ENCODE measurements around the gene MRGPRD.
"Not testable (repeated sequence)": the region's sequence is repeated elsewhere in the genome, so short reads cannot be mapped to it uniquely, and the experiment has no call there.

Gene MRGPRD

DNA sequence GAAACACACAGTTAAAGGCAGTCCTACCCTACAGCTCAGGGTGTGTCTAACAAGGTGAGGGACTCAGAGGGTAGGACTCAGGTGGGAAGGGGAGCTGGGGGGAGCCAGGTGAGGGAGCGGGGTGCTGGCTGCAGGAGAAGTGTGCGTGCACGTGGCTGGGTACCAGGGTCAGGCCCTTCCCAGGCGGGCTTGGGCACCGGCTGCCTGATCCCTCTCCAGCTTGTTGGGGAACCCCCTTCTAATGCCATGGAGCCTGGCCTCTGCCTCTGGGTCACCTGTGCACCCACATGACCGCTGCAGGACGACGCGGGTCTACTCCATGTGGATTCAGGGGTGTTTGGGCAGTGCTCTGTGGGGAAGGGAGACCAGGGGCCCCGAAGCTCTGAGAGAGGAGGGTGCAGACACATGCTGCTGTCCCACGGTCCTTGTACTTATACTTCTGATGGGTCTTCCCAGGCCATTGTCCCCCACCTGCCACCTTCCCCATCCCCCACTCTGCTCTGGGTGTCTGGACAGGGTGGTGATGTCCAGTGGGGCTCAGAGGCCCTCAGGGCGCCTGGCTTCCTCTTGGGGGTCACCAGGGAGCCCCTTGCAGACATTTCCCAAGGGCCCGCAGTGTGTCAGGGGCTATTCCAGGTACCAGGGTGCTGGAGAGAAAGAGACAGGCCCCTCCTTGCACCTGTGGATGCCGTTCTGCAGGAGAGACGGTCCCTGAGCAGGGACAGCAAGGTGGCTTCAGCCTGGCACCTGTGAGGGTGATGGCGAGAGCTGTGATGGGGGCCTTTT lies 10.4 kb upstream of the MRGPRD start:
- no peak for DNase-seq

GRCh38 chr11:68989936-68990606 lies 9.3 kb upstream of the MRGPRD start:
- DNase-seq, result no peak

GRCh38 chr11:68988491-68988890 lies 7.7 kb upstream of the MRGPRD start:
- DNase-seq, result no peak

DNA sequence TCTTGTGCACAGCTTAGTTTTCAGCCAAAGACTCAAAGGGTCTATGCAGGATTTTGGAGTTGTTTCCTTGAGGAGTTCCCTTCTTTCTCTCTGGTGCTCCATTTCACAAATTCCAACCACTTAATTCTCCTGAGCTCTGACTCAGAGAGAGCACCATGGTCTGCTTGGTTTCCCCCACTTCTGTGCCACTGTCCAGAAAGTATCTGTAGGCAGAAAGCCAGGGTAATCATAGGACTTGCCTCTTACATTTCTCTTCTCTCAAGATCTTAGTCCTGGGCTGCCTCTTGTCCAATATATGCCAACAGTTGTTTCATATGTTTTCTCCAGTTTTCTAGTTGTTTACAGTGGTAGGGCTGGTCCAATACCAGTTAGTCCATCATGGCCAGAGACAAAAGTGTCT lies 6.4 kb upstream of the MRGPRD start:
- no peak for DNase-seq

DNA sequence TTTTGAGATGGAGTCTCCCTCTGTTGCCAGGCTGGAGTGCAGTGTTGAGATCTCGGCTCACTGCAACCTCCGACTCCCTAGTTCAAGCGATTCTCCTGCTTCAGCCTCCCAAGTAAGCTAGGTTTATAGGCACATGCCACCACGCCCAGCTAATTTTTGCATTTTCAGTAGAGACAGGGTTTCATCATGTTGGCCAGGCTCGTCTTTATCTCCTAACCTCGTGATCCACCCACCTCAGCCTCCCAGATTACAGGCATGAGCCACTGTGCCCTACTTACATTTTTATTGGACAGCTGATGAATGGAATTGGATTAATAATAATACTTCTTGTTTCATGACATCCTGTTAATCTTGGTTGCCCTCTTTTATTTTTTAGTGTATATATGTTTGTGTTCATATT lies 3.0 kb upstream of the MRGPRD start:
- no peak for DNase-seq

DNA sequence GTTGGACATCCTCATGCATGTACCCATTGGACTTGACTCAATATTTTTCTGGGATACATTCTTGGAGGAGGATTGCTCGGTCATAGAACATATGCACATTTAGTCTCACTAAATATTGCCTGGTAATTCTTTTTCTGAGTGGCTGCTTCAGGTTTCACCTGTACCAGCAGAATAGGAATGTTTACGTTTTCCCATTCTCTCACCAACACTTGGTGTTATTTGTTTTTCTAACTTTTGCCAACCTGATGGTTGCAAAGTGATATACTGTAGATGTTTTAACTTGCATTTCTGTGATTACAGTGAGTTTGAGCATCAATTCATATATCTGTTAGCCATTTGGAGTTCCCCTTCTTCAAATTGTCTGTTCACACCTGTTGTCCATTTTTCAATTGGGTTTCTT lies 1.3 kb upstream of the MRGPRD start:
- no peak for DNase-seq

GRCh38 chr11:68979931-68980775 lies 633 bp downstream of the MRGPRD start:
- DNase-seq, result no peak

DNA sequence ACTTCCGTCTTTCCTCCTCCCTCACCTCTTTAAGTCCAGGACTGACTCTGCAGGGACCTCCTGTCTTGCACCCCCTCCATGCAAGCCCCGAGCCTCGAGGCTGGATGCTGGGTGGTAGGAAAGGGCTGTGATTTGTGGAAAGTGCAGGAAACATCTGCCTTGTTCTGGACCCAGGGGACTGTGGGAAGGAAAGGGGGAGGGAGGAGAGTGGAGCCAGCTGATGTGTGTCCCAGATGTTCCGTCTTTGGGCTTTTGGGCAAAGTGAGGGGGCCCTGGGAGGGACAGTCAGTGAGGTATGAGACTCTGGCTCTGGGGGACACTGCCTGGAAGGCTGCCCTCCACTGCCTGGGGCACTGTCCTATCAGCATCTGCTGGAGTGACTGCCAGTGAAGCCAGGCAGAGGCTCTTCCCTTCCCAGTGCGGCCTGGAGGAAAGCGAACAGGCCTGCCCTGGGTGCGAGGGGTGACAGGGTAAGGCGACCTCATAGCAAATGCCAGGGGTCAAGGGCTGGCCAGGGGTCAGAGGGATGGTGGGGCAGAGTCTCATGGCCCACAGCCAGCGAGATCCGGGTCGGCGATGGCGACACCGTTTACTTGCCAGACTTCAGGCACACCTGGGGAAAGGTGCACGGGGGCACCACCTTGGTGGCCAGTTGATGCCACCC lies 1.7 kb downstream of the MRGPRD start:
- DNase-seq, result no peak

DNA sequence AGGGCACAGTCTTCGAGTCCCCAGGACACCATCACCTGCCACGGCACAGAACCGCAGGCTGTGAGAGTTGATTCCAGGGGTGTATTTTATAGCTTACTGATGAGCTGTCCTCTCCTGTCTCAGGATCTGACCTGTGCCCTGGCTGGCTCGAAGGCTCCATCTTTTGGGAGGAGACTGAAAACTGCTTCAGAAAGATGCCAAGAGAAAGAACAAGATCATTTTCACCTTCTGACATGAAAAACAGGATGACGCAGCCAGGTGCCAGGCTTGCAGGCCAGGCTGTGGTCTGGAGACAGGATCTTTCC lies 2.2 kb downstream of the MRGPRD start:
- no peak for DNase-seq

DNA sequence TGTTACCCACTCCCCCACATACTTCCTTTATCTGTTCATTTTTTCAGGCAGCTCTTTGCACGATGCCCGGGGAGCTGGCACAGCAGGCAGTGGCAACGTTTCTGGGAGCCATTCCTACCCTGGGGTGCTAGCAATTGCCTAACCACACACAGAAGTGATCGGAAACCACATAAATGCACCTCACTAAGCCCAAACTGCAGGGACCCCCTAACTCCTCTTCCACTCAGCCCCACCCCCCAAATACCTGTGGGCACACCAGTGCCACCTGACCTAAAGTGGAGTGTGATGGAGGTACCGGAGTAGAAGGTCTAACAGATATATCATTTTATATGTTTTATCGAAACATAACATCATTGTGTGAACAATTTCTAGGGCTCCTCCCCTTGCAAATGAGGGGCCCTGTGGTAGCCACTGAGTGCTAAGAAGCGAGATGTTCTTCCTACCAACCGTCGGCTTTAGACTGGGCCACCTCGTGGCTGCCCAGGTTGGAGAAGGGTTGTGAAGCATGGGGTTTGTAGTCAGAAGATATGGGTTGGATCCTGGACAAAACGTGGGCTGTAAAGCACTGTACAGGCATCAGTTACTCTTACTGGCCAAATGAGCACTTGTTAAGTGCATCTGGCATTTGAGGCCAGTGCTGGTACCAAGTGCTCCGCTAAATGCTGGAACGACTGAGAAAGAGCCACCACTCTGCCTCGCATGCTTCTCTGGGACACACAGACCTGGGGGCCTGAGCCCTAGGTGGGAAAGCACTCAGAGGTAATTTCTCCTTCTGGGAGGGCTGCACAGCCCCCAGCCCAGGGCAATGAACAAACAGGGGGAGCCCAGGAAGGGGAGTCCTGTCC lies 2.8 kb downstream of the MRGPRD start:
- no peak for DNase-seq

- no peak for DNase-seq
Observed at GRCh38 chr11:68976563-68976962, 4.2 kb downstream of the MRGPRD start.

GRCh38 chr11:68976095-68976494 lies 4.7 kb downstream of the MRGPRD start:
- no peak for DNase-seq

DNA sequence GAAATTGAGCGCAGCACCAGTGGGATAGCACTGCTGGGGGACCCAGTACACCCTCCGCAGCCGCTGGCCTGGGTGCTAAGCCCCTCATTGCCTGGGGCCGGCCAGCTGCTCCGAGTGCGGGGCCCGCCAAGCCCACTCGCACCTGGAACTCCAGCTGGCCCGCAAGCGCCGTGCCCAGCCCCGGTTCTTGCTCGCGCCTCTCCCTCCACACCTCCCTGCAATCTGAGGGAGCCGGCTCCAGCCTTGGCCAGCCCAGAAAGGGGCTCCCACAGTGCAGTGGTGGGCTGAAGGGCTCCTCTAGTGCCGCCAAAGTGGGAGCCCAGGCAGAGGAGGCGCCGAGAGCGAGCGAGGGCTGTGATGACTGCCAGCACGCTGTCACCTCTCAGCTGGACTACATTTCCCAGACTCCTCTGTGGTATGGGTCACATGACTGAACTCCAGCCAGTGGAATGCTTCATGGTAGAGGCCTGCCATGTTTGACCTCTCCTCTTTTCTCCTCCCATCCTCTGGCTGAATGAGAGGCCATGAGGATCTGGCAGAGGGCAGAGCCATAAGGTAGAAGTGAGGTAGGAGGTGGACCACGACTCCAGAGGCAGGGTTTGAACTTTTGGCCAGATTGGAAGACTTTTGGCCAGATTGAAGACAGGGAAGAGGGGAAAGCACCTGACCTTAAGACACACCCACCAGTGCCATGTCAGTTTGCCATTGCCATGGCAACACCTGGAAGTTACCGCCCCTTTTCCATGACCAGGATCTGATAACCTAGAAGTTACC lies 6.2 kb downstream of the MRGPRD start:
- DNase-seq, result no peak

DNA sequence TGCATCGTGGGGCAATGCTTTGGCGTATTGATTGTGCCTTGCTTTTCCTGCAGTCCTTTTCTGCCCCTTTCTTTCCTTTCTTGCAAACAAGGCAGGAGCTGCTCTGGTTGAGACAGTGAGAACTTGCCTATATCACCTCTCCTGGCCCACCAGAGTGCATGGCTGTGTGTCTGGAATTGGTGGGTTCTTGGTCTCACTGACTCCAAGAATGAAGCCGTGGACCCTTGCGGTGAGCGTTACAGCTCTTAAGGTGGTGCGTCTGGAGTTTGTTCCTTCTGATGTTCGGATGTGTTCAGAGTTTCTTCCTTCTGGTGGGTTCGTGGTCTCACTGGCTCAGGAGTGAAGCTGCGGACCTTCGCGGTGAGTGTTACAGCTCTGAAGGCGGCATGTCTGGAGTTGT lies 7.1 kb downstream of the MRGPRD start:
- DNase-seq, result not testable (repeated sequence)

- DNase-seq, result no peak
Observed at GRCh38 chr11:68973219-68973618, 7.6 kb downstream of the MRGPRD start.

DNA sequence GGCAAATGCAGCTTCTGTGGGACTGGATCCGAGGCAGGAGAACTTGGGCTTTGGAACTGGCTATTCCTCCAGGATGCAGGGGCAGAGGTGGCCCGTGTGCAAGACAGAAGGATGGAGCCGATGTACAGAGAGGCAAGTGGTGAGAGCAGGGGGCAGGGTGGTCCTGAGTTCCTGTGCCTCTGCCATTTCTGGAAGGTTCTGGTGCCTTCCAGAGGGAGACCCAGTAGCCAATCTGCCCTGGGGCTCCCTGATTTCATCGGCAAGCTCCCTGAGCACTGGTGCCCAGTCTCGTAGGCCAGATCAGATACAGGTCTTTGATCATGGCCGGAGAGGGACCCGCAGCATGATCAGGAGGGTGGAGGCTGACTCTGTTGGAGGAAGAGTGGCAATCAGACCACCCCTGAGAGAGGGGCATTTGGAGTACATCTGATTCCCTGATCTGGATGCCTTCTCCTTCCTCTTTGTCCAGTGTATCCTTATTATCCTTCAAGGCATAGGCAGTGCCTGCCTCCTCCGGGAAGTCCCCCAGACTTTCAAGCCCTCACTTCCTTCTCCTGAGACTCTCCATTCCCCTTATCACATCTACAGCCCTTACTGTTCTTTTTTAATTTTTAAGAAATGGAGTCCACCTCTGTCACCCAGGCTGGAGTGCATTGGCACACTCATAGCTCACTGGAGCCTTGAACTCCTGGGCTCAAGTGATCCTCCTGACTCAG lies 9.7 kb downstream of the MRGPRD start:
- no peak for DNase-seq

DNA sequence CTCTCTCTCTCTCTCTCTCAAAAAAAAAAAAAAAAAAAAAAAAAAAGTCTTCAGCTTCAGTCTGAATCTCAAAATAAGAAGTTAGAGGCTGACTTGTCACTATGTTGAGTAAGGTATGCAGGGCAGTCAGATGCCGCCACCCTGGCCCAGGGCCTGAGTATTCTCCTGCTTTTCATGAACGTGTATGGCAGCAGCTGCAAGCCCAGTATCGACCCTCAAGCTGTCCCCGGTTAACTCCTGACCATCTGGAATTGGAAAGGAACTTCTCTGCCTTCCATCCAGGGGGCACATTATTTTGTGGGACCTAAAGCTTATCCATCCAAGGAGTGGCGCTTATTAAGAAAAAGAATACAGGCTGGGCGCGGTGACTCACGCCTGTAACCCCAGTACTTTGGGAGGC lies 11.4 kb downstream of the MRGPRD start:
- no peak for DNase-seq

- DNase-seq, result no peak
Observed at GRCh38 chr11:68968306-68969250, 12.2 kb downstream of the MRGPRD start.

DNA sequence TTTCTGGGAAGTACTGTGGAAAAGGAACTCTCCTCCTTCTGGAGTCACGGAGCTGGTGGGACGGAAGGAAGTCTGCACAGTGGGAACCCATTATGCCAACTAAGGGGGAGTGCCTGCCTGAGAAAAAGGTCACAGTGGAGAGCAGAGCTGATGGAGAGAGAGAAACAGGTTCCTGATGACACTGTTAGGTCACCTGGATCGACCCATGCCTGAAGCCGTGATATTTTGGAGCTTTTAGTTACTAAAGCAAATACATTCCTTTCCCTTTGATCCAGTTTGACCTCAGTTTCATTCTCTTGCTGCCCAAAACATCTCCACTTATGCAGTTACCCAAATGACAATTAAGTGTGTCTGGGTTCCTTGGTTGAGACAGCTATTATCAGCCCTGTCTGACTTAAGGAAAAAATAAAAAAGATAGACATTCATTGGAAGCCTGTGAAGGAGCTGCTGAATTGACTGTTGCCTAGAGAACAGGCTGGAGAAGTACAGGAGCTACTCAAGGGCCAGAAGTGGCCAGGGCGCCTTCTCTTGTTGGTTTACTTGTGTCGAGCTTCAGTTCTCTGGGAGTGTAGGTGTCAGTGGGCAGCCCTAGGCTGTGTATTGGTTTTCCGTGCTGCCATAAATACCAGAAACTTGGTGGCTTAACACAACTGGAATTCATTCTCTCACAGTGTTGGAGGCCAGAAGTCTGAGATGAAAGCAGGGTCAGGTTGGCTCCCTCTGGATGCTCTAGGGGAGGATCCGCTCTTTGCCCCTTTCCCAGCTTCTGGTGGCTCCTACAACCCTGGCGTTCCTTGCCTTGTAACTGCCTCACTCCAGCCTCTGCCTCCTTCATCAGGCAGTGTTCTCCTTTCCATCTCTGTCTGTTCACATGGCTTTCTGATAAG lies 13.6 kb downstream of the MRGPRD start:
- no peak for DNase-seq

All from GF-D8 (cell line).